ENCODE results near the gene BCORL1.

- TF ChIP-seq CTCF (IDR thresholded peaks at IDR 0.05) (no peak), EZH2 (IDR thresholded peaks at IDR 0.05; ENCODE audit: borderline replicate concordance, insufficient read depth, low read depth, low read length, poor library complexity, severe bottlenecking) (no peak)
Observed at GRCh38 chrX:130018143-130018542, 35.7 kb downstream of the BCORL1 start.

Measured in B cell (primary cell).